GM12864 (cell line): Measurements from ENCODE around the gene SCYGR8.

Experiments
- DNase-seq: peaks from one replicate; pipeline ENCODE4 v3.0.0-alpha.2; 2011; ENCODE audit warnings: low read depth
- H3K4me3 ChIP-seq: 2 replicates; pipeline ENCODE4 v1.5.1; 2011; ENCODE audit warnings: mild to moderate bottlenecking, low read depth, low read length, control low read depth
- TF ChIP-seq, protein P1 (sequence below): IDR thresholded peaks from 2 replicates; pipeline ENCODE4 v1.5.1; 2011; ENCODE audit warnings: low read depth, mild to moderate bottlenecking, moderate library complexity, low read length, control low read depth, inconsistent platforms; ENCODE audit errors: missing control alignments

The SCYGR8 gene

GRCh38 chr2:227745594-227745993 lies at the start of gene SCYGR8:
Gene SCYGR8, plus strand, starts transcription at chr2:227745894. Its CDS starts 0 bp downstream, at chr2:227745894.
- no peak for DNase-seq
- H3K4me3 ChIP-seq: no peak within 1 kb of the TSS
- TF ChIP-seq, protein P1, sequence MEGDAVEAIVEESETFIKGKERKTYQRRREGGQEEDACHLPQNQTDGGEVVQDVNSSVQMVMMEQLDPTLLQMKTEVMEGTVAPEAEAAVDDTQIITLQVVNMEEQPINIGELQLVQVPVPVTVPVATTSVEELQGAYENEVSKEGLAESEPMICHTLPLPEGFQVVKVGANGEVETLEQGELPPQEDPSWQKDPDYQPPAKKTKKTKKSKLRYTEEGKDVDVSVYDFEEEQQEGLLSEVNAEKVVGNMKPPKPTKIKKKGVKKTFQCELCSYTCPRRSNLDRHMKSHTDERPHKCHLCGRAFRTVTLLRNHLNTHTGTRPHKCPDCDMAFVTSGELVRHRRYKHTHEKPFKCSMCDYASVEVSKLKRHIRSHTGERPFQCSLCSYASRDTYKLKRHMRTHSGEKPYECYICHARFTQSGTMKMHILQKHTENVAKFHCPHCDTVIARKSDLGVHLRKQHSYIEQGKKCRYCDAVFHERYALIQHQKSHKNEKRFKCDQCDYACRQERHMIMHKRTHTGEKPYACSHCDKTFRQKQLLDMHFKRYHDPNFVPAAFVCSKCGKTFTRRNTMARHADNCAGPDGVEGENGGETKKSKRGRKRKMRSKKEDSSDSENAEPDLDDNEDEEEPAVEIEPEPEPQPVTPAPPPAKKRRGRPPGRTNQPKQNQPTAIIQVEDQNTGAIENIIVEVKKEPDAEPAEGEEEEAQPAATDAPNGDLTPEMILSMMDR: no peak

DNA sequence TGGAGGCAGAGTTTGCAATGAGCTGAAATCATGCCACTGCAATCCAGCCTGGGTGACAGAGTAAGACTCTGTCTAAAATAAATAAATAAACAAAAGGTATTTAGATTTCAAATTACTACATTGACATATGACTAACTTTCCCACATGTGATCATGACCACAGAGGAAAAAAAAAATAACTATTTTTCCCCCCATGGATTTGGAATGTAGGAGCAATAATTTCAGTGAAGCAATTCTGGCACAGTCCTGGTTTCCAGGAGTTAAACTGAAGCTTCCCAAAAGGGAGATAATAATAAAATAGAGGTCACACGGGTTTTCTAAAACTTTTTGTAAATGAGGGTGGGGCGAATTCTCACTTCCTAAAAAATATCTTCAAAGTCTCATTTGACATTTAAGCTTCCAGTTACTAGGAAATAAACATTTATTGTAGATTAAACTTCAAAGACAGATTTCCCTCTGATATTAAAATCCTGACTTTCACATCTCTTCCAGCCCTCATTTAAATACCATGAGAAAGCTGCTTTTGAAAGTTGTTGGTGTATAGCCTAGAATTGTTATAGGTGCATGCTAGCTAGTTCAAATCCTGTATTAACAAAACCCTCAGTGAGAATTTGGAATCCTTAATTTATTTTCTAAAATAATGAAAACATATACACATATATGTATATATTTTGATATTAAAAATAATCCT lies 48.6 kb upstream of the SCYGR8 start:
- TF ChIP-seq, protein P1: no peak
- DNase-seq: no peak
- H3K4me3 ChIP-seq: no peak overlapping the region

DNA sequence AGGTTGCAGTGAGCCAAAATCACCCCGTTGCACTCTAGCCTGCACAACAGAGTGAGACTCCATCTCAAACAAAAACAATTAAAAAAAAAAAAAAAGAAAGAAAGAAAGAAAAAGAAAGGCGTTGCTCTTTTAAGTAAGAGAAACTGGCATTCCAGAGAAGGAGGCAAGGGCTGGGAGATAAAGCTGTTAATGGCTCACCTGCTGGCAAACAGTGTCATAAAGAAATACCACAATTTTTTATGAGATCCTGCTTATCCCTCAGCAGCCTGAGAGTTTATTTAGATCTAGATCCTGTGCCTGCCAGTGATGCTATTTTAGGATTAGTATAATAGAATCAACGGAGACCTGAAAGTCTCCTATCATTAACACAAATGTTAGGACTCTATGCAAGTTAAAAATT lies 44.1 kb upstream of the SCYGR8 start:
- no peak overlapping the region for H3K4me3 ChIP-seq
- DNase-seq: no peak
- TF ChIP-seq, protein P1: no peak

DNA sequence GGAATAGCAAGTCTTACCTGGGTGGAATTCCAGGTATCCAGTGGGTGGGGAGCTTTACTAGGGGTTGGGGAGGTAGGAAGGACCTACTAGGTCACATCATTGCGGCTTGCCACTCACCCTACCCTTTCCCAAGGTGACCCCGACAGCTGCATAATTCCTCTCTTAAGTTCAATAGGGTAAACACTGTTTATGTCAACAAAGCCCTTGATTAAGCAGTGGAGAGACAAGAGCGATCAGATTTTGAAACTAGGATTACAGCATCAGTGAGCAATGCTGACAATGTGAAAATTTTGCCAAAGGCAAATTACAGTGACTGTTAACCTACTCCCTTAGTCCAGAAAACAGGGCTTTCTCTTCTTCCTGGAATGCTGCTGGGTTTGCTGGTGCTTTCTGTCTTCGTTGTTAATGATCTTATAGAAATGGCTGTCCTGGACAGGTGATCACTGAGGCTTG lies 42.4 kb upstream of the SCYGR8 start:
- no peak for DNase-seq
- no peak overlapping the region for H3K4me3 ChIP-seq
- TF ChIP-seq, protein P1: no peak

- no peak for DNase-seq
- TF ChIP-seq, protein P1: no peak
- no peak overlapping the region for H3K4me3 ChIP-seq
These were observed 41.7 kb upstream of the SCYGR8 start for GRCh38 chr2:227703961-227704360.

GRCh38 chr2:227706859-227707258 lies 38.8 kb upstream of the SCYGR8 start:
- DNase-seq: no peak
- no peak overlapping the region for H3K4me3 ChIP-seq
- TF ChIP-seq, protein P1: no peak

DNA sequence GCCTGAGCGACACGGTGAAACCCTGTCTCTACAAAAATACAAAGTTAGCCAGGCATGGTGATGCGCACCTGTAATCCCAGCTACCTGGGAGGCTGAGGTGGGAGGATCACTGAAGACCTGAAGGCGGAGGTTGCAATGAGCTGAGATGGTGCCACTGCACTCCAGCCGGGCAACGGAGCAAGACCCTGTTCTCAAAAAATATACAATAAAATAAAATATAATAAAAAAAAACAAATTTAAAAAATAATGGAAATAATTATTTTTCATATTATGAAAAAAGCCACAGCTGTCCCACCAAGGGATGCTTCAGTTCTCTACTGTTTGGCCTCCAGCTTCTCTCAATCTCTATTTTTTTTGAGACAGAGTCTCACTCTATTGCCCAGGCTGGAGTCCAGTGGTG lies 38.3 kb upstream of the SCYGR8 start:
- DNase-seq: no peak
- TF ChIP-seq, protein P1: no peak
- H3K4me3 ChIP-seq: no peak overlapping the region
